ENCODE results near the gene PEX3. TPM values are rescaled to one million over a fixed set of nuclear protein-coding genes. Genes with fewer than 3 reads are reported as not detected.
"Not testable (repeated sequence)": the region's sequence is repeated elsewhere in the genome, so short reads cannot be mapped to it uniquely, and the experiment has no call there.

The PEX3 gene
- total and polyA plus RNA-seq, 8 donors: 2.8 to 9.6 (median 6.6) TPM

DNA sequence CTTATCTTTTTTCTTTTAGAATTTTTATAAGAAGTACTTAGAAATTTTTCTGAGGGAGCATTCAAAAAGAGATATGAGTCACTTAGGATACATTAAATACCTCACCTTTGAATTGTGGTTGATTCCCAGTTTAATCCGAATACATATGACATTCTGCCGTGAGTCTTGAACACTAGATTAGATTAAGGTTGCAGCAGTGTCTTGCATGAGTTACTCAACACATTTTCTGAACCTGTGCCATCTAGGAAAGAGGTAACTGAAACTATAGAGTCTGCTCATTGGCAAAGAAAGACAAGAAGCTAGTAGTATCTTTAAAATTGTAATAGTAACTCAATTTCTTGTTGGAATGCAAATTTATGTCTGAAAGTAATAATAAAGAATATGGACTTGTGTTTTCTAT lies 14.9 kb downstream of the PEX3 start:
- TF ChIP-seq, protein P1, sequence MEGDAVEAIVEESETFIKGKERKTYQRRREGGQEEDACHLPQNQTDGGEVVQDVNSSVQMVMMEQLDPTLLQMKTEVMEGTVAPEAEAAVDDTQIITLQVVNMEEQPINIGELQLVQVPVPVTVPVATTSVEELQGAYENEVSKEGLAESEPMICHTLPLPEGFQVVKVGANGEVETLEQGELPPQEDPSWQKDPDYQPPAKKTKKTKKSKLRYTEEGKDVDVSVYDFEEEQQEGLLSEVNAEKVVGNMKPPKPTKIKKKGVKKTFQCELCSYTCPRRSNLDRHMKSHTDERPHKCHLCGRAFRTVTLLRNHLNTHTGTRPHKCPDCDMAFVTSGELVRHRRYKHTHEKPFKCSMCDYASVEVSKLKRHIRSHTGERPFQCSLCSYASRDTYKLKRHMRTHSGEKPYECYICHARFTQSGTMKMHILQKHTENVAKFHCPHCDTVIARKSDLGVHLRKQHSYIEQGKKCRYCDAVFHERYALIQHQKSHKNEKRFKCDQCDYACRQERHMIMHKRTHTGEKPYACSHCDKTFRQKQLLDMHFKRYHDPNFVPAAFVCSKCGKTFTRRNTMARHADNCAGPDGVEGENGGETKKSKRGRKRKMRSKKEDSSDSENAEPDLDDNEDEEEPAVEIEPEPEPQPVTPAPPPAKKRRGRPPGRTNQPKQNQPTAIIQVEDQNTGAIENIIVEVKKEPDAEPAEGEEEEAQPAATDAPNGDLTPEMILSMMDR (IDR thresholded peaks at IDR 0.05): no peak
- Histone ChIP-seq H3K4me1 (no peaks in the 10 kb centered on the region), H3K27ac (no peak overlapping the region), H3K27me3 (no peaks in the 10 kb centered on the region), H3K4me3 (no peak overlapping the region), H3K36me3 (no peaks in the 10 kb centered on the region), H3K9me3 (no peaks in the 10 kb centered on the region)
- intact Hi-C loops (cut with DNase I): no loop called here
- ATAC-seq: no peak
- DNase-seq: no peak
- WGBS, 2 donors: 50 to 56% methylated on average over 2 of the region's 2 CpGs
- FAIRE-seq: no peak

DNA sequence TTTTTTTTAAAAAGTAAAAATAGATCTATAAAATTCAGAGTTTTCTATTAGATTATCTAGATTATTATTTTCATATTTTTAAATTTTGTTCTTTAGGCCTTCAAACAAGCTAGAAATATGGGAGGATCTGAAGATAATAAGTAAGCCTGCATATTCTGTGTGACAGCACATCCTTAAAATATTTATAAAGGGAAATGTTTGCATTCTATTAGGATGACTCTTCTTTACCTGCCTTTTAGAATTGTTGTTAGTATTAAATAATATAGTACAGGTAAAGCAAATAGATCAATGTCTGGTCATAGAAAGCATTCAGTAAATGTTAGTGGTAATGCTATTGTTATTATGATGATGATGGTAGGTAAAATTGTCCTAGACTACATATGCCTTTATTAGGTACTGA lies 17.4 kb downstream of the PEX3 start:
- intact Hi-C loops (cut with DNase I): no loop called here
- TF ChIP-seq, protein P1 (IDR thresholded peaks at IDR 0.05): no peak
- H3K4me1 ChIP-seq: no peaks in the 10 kb centered on the region

DNA sequence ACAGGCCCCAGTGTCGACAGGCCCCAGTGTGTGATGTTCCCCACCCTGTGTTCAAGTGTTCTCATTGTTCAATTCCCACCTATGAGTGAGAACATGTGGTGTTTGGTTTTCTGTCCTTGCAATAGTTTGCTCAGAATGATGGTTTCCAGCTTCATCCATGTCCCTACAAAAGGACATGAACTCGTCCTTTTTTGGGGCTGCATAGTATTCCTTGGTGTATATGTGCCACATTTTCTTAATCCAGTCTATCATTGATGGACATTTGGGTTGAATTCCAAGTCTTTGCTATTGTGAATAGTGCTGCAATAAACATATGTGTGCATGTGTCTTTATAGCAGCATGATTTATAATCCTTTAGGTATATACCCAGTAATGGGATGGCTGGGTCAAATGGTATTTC lies 18.2 kb downstream of the PEX3 start:
- DNase-seq; H3K36me3 ChIP-seq; H3K27ac ChIP-seq; intact Hi-C loops (cut with DNase I); H3K9me3 ChIP-seq; ATAC-seq; H3K4me1 ChIP-seq; H3K27me3 ChIP-seq; H3K4me3 ChIP-seq; FAIRE-seq: not testable (repeated sequence)
- WGBS, 2 donors: 80 to 83% methylated on average over 2 of the region's 2 CpGs

More for the DNA sequence above, 17.4 kb downstream of the PEX3 start:
- no peak for DNase-seq
- Histone ChIP-seq H3K27me3 (no peaks in the 10 kb centered on the region), H3K4me3 (no peak overlapping the region), H3K9me3 (no peaks in the 10 kb centered on the region), H3K36me3 (peaks cover 0 to 8% (median 0%) of the 10 kb centered on the region in 3 donors), H3K27ac (no peak overlapping the region)
- no peak for FAIRE-seq
- ATAC-seq: no peak

DNA sequence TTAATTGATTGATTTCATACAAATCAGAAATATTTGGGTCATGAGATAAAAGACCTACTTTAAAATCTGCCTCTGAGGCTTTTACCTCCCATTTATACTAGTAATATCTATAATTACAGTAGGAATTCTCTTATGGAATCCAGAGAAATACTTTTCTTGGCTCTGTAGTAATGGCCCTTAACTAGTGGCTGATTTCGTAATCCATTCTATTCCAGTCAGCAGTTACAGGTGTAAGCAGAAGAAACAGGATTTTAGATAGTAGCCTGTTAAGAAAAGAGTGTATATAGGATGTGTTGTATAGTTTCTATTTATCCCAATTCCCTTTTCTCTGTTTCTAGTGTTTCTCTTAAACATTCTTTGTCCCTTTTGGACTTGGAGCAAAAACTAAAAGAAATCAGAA lies 21.2 kb downstream of the PEX3 start:
- Histone ChIP-seq H3K27ac (no peak overlapping the region), H3K4me3 (no peak overlapping the region), H3K9me3 (no peaks in the 10 kb centered on the region), H3K36me3 (peaks cover 0 to 18% (median 0%) of the 10 kb centered on the region in 3 donors), H3K4me1 (no peaks in the 10 kb centered on the region), H3K27me3 (no peaks in the 10 kb centered on the region)
- intact Hi-C loops (cut with DNase I): no loop called here
- no peak for FAIRE-seq
- DNase-seq: no peak
- TF ChIP-seq, protein P1 (IDR thresholded peaks at IDR 0.05): no peak
- no peak for ATAC-seq
- WGBS, 2 donors: 93 to 100% methylated on average over 1 of the region's 1 CpG

DNA sequence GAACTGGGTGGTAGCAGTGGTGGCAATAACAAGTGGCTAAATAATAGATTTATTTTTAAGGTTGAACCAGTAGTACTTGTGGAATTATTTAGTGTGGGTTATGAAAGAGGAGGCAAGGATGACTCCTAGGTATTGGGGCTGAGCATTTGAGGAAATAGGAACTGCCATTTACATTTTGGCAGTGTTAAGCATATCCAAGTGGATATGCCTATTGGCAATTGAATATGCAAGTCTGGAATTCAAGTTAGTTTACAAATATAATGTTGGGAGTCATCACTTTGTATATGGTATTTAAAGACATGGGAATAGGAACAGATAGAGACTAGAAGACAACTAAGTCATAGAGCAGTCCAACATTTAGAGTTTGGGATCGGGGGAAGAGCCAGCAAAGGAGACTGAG lies 25.9 kb downstream of the PEX3 start:
- H3K9me3 ChIP-seq: no peaks in the 10 kb centered on the region
- H3K27ac ChIP-seq: no peak overlapping the region
- no peaks in the 10 kb centered on the region for H3K27me3 ChIP-seq
- peaks cover 0 to 18% (median 0%) of the 10 kb centered on the region in 3 donors for H3K36me3 ChIP-seq
- FAIRE-seq (no peak), ATAC-seq (no peak), DNase-seq (no peak)
- intact Hi-C loops (cut with DNase I): no loop called here
- H3K4me3 ChIP-seq: no peak overlapping the region
- 97 to 98% methylated on average over 1 of the region's 1 CpG for WGBS, 2 donors
- TF ChIP-seq, protein P1 (IDR thresholded peaks at IDR 0.05): no peak
- no peaks in the 10 kb centered on the region for H3K4me1 ChIP-seq
